Nephron progenitor cell (in vitro differentiated cells): ENCODE data around the gene IRAK2.
A peak's percentile ranks its signal among the peaks of the same experiment; 100 is the strongest.
"Not testable (repeated sequence)": the region's sequence is repeated elsewhere in the genome, so short reads cannot be mapped to it uniquely, and the experiment has no call there.

Experiments used
- DNase-seq: peaks from one replicate; pipeline ENCODE4 v3.0.0; 2021
- H3K27ac Mint-ChIP-seq: 2 replicates; pipeline ENCODE4 v1.8.0; 2021; ENCODE audit warnings: mild to moderate bottlenecking, moderate library complexity, mixed read lengths
- H3K27me3 Mint-ChIP-seq: 2 replicates; pipeline ENCODE4 v1.8.0; 2021; ENCODE audit warnings: mild to moderate bottlenecking, low read depth, mixed read lengths; ENCODE audit not compliant: poor library complexity
- H3K36me3 Mint-ChIP-seq: 2 replicates; pipeline ENCODE4 v1.8.0; 2021; ENCODE audit warnings: low read depth, mixed read lengths
- H3K4me1 Mint-ChIP-seq: 2 replicates; pipeline ENCODE4 v1.8.0; 2021; ENCODE audit warnings: mixed read lengths
- H3K4me3 Mint-ChIP-seq: 2 replicates; pipeline ENCODE4 v1.8.0; 2021; ENCODE audit warnings: mild to moderate bottlenecking, moderate library complexity, mixed read lengths
- H3K9me3 Mint-ChIP-seq: 2 replicates; pipeline ENCODE4 v1.8.0; 2021; ENCODE audit warnings: mild to moderate bottlenecking, moderate library complexity, mixed read lengths
- CTCF ChIP-seq: fragments of 200-600 bp; sonication (generic); IDR thresholded peaks from 2 replicates; pipeline ENCODE4 v1.5.0; 2021; ENCODE audit warnings: antibody characterized with exemption

Gene IRAK2

GRCh38 chr3:10166213-10166604 is 1.5 kb downstream of the IRAK2 start:
- TF ChIP-seq CTCF, result no peak
- peaks cover 26% of the 10 kb centered on the region for H3K9me3 Mint-ChIP-seq
- no peaks in the 10 kb centered on the region for H3K4me1 Mint-ChIP-seq
- H3K4me3 Mint-ChIP-seq, result peak overlapping the region; percentile 49
- no peak overlapping the region for H3K27ac Mint-ChIP-seq
- peaks cover 34% of the 10 kb centered on the region for H3K27me3 Mint-ChIP-seq
- H3K36me3 Mint-ChIP-seq, result peaks cover 5% of the 10 kb centered on the region
- no peak for DNase-seq

GRCh38 chr3:10169000-10169496 is 4.3 kb downstream of the IRAK2 start:
- no peak for DNase-seq
- Mint-ChIP-seq H3K4me3 (no peak overlapping the region), H3K27me3 (peaks cover 37% of the 10 kb centered on the region), H3K36me3 (peaks cover 5% of the 10 kb centered on the region), H3K4me1 (peaks cover 2% of the 10 kb centered on the region), H3K9me3 (peaks cover 27% of the 10 kb centered on the region), H3K27ac (no peak overlapping the region)
- no peak for TF ChIP-seq CTCF

- peaks cover 5% of the 10 kb centered on the region for H3K36me3 Mint-ChIP-seq
- peaks cover 4% of the 10 kb centered on the region for H3K4me1 Mint-ChIP-seq
- H3K27me3 Mint-ChIP-seq, result peaks cover 31% of the 10 kb centered on the region
- H3K27ac Mint-ChIP-seq, result no peak overlapping the region
- no peak for TF ChIP-seq CTCF
- no peak overlapping the region for H3K4me3 Mint-ChIP-seq
- H3K9me3 Mint-ChIP-seq, result peaks cover 27% of the 10 kb centered on the region
- DNase-seq, result no peak
Measured at GRCh38 chr3:10170915-10171478, 6.3 kb downstream of the IRAK2 start.

GRCh38 chr3:10173095-10173925 is 8.6 kb downstream of the IRAK2 start:
- Mint-ChIP-seq H3K27me3 (peaks cover 26% of the 10 kb centered on the region), H3K27ac (no peak overlapping the region), H3K9me3 (peaks cover 27% of the 10 kb centered on the region), H3K36me3 (peaks cover 5% of the 10 kb centered on the region), H3K4me3 (no peak overlapping the region), H3K4me1 (peaks cover 4% of the 10 kb centered on the region)
- TF ChIP-seq CTCF, result no peak
- no peak for DNase-seq

DNA sequence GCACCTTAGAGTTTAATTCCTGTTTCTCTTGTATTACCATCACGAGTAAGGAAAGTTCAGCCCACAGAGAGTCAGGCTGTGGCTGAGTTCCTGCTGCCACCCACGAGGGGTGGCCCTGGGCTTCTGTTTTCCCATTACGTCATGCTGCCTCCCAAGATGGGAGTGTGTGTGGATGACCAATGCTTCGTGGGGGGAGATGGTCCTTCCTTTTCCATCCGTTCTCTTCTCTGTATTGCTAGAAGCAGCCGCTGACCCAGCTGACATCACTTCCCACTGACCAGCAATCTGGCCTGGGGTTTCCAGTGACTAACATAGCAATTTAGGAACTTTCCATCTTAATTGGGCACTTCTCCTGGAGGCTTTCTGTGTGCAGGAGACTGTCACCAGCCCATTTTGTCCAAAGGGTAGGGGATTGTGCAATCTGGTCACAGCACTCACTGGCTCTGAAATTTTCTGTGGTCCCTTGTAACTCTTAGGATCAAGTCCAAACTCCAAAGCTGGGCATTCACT is 9.3 kb downstream of the IRAK2 start:
- no peak overlapping the region for H3K4me3 Mint-ChIP-seq
- H3K36me3 Mint-ChIP-seq, result peaks cover under 1% of the 10 kb centered on the region
- no peak for DNase-seq
- no peak for TF ChIP-seq CTCF
- H3K9me3 Mint-ChIP-seq, result peaks cover 21% of the 10 kb centered on the region
- peak overlapping the region; percentile 39 for H3K27ac Mint-ChIP-seq
- peaks cover 26% of the 10 kb centered on the region for H3K27me3 Mint-ChIP-seq
- H3K4me1 Mint-ChIP-seq, result peaks cover 4% of the 10 kb centered on the region

DNA sequence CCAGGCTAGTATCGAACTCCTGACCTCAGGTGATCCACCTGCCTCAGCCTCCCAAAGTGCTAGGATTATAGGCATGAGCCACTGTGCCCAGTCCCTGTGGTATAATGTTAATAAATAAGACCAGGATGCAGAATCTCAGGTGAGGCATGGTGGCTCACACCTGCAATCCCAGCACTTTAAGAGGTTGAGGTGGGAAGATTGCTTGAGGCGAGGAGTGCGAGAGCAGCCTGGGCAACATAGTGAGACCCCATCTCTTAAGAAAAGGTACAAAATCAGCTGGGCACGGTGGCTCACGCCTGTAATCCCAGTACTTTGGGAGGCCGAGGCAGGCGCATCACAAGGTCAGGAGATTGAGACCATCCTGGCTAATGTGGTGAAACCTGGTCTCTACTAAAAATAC is 10.6 kb downstream of the IRAK2 start:
- DNase-seq, H3K27ac Mint-ChIP-seq, H3K36me3 Mint-ChIP-seq, H3K9me3 Mint-ChIP-seq, H3K4me1 Mint-ChIP-seq, H3K4me3 Mint-ChIP-seq: not testable (repeated sequence)
- H3K27me3 Mint-ChIP-seq, result peaks cover 25% of the 10 kb centered on the region

DNA sequence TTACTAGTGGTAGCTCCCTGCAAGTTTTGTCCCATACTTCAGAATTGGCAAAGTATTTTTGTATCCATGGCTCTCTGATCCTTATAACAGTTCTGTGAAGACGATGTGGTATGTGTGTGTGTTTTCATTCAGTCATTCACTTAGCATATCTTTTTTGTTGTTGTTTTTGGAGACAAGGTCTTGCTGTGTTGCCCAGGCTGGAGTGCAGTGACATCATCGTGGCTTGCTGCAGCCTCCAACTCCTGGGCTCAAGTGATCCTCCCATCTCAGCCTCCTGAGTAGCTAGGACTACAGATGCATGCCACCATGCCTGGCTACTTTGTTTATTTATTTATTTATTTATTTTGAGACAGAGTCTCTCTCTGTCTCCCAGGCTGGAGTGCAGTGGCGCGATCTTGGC is 11.4 kb downstream of the IRAK2 start:
- H3K4me1 Mint-ChIP-seq, result peaks cover 15% of the 10 kb centered on the region
- H3K36me3 Mint-ChIP-seq, DNase-seq, H3K27ac Mint-ChIP-seq, H3K4me3 Mint-ChIP-seq, H3K9me3 Mint-ChIP-seq: not testable (repeated sequence)
- H3K27me3 Mint-ChIP-seq, result peaks cover 22% of the 10 kb centered on the region
